ENCODE data around the gene FAM107B. TPM values are rescaled to one million over a fixed set of nuclear protein-coding genes. Genes with fewer than 3 reads are reported as not detected.
A peak's percentile ranks its signal among the peaks of the same experiment; 100 is the strongest.

FAM107B gene
- total and polyA plus RNA-seq, 4 donors: 24.9 to 58.1 (median 30.9) TPM

DNA sequence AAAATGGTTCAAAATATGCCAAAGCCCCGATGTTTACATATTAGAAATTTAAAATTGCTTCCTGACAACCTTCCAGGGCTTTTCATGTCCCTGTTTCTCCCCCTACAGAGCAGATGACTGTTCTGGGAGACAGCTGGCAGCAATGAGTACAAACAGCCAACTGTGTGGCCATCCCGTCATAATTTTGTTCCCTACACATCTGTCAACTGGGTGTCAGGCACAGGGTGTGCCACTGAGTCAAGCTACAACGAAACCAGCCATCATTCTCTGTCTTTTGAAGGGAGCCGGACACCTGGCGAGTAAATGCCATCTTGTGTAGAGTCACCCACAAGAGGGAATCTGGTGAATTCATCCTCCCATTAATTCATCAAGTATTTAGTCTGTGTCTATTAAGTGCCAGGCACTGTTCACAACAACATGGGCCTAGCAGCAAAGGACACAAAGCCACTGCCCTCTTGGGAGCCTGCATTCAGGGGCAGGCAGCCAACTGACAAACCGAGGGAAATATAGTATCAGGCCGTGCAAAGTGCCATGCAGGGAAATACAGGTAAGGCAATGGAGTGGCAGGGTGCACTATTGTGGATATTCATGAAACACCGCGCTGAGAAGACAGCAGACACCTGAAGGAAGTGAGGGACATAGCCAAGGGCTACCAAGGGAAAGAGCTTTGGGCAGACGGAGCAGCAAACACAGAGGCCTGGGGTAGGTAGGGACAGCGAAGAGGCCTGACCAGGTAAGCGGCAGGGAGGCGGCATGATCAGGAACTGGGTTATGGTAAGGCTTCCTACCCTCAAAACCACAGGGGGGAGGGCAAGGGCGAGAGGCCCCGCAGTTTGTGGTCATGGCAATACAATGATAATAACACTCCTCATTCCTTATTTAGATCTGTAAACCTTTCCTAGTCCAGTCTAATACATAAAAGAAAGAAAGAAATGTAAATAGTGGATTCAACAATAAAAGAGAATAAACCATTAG, 213.6 kb downstream of the FAM107B start:
- Histone ChIP-seq H3K27me3 (ENCODE audit: control insufficient read depth in 4 of 4, insufficient read depth in 4 of 4, low read length in 3 of 4) (no peaks in the 10 kb centered on the region), H3K9me3 (ENCODE audit: control insufficient read depth in 4 of 4, low read length in 3 of 4) (no peaks in the 10 kb centered on the region), H3K27ac (ENCODE audit: low read depth in 1 of 2, low read length in 2 of 2) (peak overlapping the region; percentile 63 to 89), H3K36me3 (ENCODE audit: control insufficient read depth in 4 of 4, insufficient read depth in 3 of 4, low read depth in 1 of 4, low read length in 3 of 4) (no peaks in the 10 kb centered on the region), H3K4me1 (ENCODE audit: control insufficient read depth in 4 of 4, insufficient read depth in 4 of 4, low read length in 3 of 4) (peaks cover 13 to 61% (median 32%) of the 10 kb centered on the region in 4 donors), H3K9ac (ENCODE audit: low read depth in 1 of 2, low read length in 2 of 2) (no peak overlapping the region), H3K4me3 (ENCODE audit: low read depth in 1 of 3, low read length in 3 of 3) (no peak overlapping the region)
- no peak for TF ChIP-seq HNF4G (IDR thresholded peaks at IDR 0.05)
- DNase-seq (ENCODE audit: low spot score): no peak
- 83% methylated on average over 15 of the region's 15 CpGs for WGBS

DNA sequence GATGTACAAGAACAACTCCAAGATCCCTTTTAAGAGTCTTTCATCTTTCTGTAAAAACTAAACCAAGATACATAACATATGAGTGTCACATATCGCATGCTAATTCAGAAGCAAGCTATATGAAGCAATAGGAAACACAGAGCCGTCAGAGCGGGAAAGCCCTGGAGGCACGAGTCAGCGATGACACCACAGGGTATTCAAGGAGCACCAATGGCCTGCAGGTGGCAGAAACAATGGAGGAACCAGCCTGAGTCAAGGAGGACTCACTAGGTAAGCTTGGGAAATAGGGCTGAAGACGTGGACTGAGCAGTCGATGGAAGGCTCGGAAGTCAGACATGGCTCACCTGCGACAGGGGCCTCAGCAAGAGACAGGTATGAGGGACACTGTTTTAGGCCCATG, 214.4 kb downstream of the FAM107B start:
- peaks cover 10 to 61% (median 31%) of the 10 kb centered on the region in 4 donors for H3K4me1 ChIP-seq (ENCODE audit: control insufficient read depth in 4 of 4, insufficient read depth in 4 of 4, low read length in 3 of 4)
- H3K27me3 ChIP-seq (ENCODE audit: control insufficient read depth in 4 of 4, insufficient read depth in 4 of 4, low read length in 3 of 4): no peaks in the 10 kb centered on the region
- H3K4me3 ChIP-seq (ENCODE audit: low read depth in 1 of 3, low read length in 3 of 3): no peak overlapping the region
- no peaks in the 10 kb centered on the region for H3K36me3 ChIP-seq (ENCODE audit: control insufficient read depth in 4 of 4, insufficient read depth in 3 of 4, low read depth in 1 of 4, low read length in 3 of 4)
- H3K27ac ChIP-seq (ENCODE audit: low read depth in 1 of 2, low read length in 2 of 2): peak overlapping the region; percentile 33 to 89
- WGBS: 79% methylated on average over 9 of the region's 9 CpGs
- DNase-seq (ENCODE audit: low spot score): no peak
- no peaks in the 10 kb centered on the region for H3K9me3 ChIP-seq (ENCODE audit: control insufficient read depth in 4 of 4, low read length in 3 of 4)
- no peak for TF ChIP-seq EGR1 (IDR thresholded peaks at IDR 0.05; ENCODE audit: low read depth in 2 of 2)
- TF ChIP-seq, protein P1, sequence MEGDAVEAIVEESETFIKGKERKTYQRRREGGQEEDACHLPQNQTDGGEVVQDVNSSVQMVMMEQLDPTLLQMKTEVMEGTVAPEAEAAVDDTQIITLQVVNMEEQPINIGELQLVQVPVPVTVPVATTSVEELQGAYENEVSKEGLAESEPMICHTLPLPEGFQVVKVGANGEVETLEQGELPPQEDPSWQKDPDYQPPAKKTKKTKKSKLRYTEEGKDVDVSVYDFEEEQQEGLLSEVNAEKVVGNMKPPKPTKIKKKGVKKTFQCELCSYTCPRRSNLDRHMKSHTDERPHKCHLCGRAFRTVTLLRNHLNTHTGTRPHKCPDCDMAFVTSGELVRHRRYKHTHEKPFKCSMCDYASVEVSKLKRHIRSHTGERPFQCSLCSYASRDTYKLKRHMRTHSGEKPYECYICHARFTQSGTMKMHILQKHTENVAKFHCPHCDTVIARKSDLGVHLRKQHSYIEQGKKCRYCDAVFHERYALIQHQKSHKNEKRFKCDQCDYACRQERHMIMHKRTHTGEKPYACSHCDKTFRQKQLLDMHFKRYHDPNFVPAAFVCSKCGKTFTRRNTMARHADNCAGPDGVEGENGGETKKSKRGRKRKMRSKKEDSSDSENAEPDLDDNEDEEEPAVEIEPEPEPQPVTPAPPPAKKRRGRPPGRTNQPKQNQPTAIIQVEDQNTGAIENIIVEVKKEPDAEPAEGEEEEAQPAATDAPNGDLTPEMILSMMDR (IDR thresholded peaks at IDR 0.05; ENCODE audit: low read depth, low read length, missing input control): no peak
- TF ChIP-seq, protein P2, sequence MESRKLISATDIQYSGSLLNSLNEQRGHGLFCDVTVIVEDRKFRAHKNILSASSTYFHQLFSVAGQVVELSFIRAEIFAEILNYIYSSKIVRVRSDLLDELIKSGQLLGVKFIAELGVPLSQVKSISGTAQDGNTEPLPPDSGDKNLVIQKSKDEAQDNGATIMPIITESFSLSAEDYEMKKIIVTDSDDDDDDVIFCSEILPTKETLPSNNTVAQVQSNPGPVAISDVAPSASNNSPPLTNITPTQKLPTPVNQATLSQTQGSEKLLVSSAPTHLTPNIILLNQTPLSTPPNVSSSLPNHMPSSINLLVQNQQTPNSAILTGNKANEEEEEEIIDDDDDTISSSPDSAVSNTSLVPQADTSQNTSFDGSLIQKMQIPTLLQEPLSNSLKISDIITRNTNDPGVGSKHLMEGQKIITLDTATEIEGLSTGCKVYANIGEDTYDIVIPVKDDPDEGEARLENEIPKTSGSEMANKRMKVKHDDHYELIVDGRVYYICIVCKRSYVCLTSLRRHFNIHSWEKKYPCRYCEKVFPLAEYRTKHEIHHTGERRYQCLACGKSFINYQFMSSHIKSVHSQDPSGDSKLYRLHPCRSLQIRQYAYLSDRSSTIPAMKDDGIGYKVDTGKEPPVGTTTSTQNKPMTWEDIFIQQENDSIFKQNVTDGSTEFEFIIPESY (IDR thresholded peaks at IDR 0.05): no peak
- no peak overlapping the region for H3K9ac ChIP-seq (ENCODE audit: low read depth in 1 of 2, low read length in 2 of 2)

DNA sequence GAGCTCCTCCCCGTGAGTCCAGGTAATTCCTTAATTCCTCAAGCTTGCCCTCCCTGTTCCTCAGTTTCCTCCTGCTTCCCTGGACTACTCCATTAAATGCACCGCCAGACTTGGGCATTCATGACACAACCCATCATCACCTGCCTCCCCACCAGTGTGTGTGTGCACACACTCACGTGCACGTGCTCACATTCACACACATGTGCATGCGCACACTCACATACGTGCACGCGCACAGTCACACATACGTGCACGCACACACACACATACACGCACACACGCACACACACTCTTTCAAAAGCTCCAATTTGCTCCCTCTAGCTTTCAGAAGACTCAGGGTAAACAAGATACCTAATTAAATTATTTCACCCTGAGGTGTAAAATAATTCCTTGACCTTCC, 216.7 kb downstream of the FAM107B start:
- Histone ChIP-seq H3K4me1 (ENCODE audit: control insufficient read depth in 4 of 4, insufficient read depth in 4 of 4, low read length in 3 of 4) (peaks cover 15 to 66% (median 33%) of the 10 kb centered on the region in 4 donors), H3K4me3 (ENCODE audit: low read depth in 1 of 3, low read length in 3 of 3) (no peak overlapping the region), H3K36me3 (ENCODE audit: control insufficient read depth in 4 of 4, insufficient read depth in 3 of 4, low read depth in 1 of 4, low read length in 3 of 4) (no peaks in the 10 kb centered on the region), H3K27me3 (ENCODE audit: control insufficient read depth in 4 of 4, insufficient read depth in 4 of 4, low read length in 3 of 4) (no peaks in the 10 kb centered on the region), H3K9me3 (ENCODE audit: control insufficient read depth in 4 of 4, low read length in 3 of 4) (no peaks in the 10 kb centered on the region), H3K9ac (ENCODE audit: low read depth in 1 of 2, low read length in 2 of 2) (no peak overlapping the region), H3K27ac (ENCODE audit: low read depth in 1 of 2, low read length in 2 of 2) (peak overlapping the region; percentile 52 to 70)
- TF ChIP-seq JUND (IDR thresholded peaks at IDR 0.05): no peak
- TF ChIP-seq YY1 (IDR thresholded peaks at IDR 0.05): no peak
- no peak for TF ChIP-seq NR2F2 (IDR thresholded peaks at IDR 0.05)
- TF ChIP-seq, protein P1 (IDR thresholded peaks at IDR 0.05; ENCODE audit: low read depth, low read length, missing input control): no peak
- TF ChIP-seq GABPA (IDR thresholded peaks at IDR 0.05 in 1 of 2, conservative IDR thresholded peaks at IDR 0.05 in 1 of 2): no peak
- no peak for TF ChIP-seq TAF1 (conservative IDR thresholded peaks at IDR 0.05)
- no peak for TF ChIP-seq HNF4G (IDR thresholded peaks at IDR 0.05)
- no peak for TF ChIP-seq HNF4A (conservative IDR thresholded peaks at IDR 0.05)
- TF ChIP-seq FOXA2 (IDR thresholded peaks at IDR 0.05): no peak
- TF ChIP-seq RAD21 (IDR thresholded peaks at IDR 0.05): no peak
- TF ChIP-seq EGR1 (IDR thresholded peaks at IDR 0.05; ENCODE audit: low read depth in 2 of 2): no peak
- no peak for TF ChIP-seq SP1 (IDR thresholded peaks at IDR 0.05)
- TF ChIP-seq, protein P3, sequence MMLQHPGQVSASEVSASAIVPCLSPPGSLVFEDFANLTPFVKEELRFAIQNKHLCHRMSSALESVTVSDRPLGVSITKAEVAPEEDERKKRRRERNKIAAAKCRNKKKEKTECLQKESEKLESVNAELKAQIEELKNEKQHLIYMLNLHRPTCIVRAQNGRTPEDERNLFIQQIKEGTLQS (IDR thresholded peaks at IDR 0.05): no peak
- no peak for TF ChIP-seq FOXA1 (IDR thresholded peaks at IDR 0.05)
- TF ChIP-seq, protein P4, sequence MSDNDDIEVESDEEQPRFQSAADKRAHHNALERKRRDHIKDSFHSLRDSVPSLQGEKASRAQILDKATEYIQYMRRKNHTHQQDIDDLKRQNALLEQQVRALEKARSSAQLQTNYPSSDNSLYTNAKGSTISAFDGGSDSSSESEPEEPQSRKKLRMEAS (IDR thresholded peaks at IDR 0.05): no peak
- 96% methylated on average over 12 of the region's 12 CpGs for WGBS
- no peak for DNase-seq (ENCODE audit: low spot score)
